Smooth muscle cell (in vitro differentiated cells): ENCODE data around the gene MYO7B. TPM values are rescaled to one million over a fixed set of nuclear protein-coding genes. Genes with fewer than 3 reads are reported as not detected.

Experiments used
- DNase-seq: peaks from one replicate; lab custom pipeline; 2025; ENCODE audit not compliant: unreplicated experiment; lab: John Stamatoyannopoulos, UW
- H2AFZ ChIP-seq: fragments of 200-600 bp; sonication (generic); 2 replicates; pipeline ENCODE4 v1.6.0; 2016; ENCODE audit warnings: antibody characterized with exemption, low read depth, mild to moderate bottlenecking
- H3F3A ChIP-seq: fragments of 200-600 bp; sonication (generic); 2 replicates; pipeline ENCODE4 v1.6.0; 2017; ENCODE audit warnings: antibody characterized with exemption, low read depth
- H3K27ac ChIP-seq: fragments of 200-600 bp; sonication (generic); 2 replicates; pipeline ENCODE4 v1.5.1; 2016; ENCODE audit warnings: low read depth, mild to moderate bottlenecking
- H3K27me3 ChIP-seq: fragments of 200-600 bp; sonication (generic); 2 replicates; pipeline ENCODE4 v1.6.1; 2016; ENCODE audit warnings: low read depth, mild to moderate bottlenecking
- H3K36me3 ChIP-seq: fragments of 200-600 bp; sonication (generic); 2 replicates; pipeline ENCODE4 v1.5.1; 2016; ENCODE audit warnings: low read depth
- H3K4me1 ChIP-seq: fragments of 200-600 bp; sonication (generic); 2 replicates; pipeline ENCODE4 v1.5.1; 2016; ENCODE audit warnings: low read depth
- H3K4me2 ChIP-seq: fragments of 200-600 bp; sonication (generic); 2 replicates; pipeline ENCODE4 v1.6.0; 2016; ENCODE audit warnings: mild to moderate bottlenecking
- H3K4me3 ChIP-seq: fragments of 200-600 bp; sonication (generic); 2 replicates; pipeline ENCODE4 v1.5.1; 2016; ENCODE audit warnings: mild to moderate bottlenecking
- H3K79me2 ChIP-seq: fragments of 200-600 bp; sonication (generic); 2 replicates; pipeline ENCODE4 v1.6.0; 2016; ENCODE audit warnings: low read depth, mild to moderate bottlenecking
- H3K9ac ChIP-seq: fragments of 200-600 bp; sonication (generic); 2 replicates; pipeline ENCODE4 v1.6.0; 2016; ENCODE audit warnings: low read depth
- H3K9me3 ChIP-seq: fragments of 200-600 bp; sonication (generic); replicated peaks from 2 replicates; pipeline ENCODE4 v1.5.1; 2016; ENCODE audit warnings: low read depth
- H4K20me1 ChIP-seq: fragments of 200-600 bp; sonication (generic); 2 replicates; pipeline ENCODE4 v1.6.0; 2016; ENCODE audit warnings: low read depth
- CTCF ChIP-seq: fragments of 200-600 bp; sonication (generic); IDR thresholded peaks from 2 replicates; pipeline ENCODE4 v1.5.1; 2017; ENCODE audit warnings: borderline replicate concordance, mild to moderate bottlenecking, antibody characterized with exemption; ENCODE audit not compliant: insufficient read depth, poor library complexity, severe bottlenecking
- WGBS: methylation state at CpG from one replicate; pipeline ENCODE4 v1.1.7; 2016; ENCODE audit warnings: low lambda C conversion rate; 5-methylcytosine and 5-hydroxymethylcytosine counted together
- polyA plus RNA-seq: library from polyadenylated mRNA; unstranded; fragments of >200 nt; fragmentation: Nextera tagmentation; extraction: Ambion mirVana; gene quantifications from 2 replicates; pipeline ENCODE4 v1.2.1, GENCODE V29; 2016
- total RNA-seq: library from RNA; depleted of rRNA; stranded (reverse); fragments of >200 nt; gene quantifications from 2 replicates; pipeline ENCODE4 v1.2.3, GENCODE V29; 2014

Gene MYO7B
- total and polyA plus RNA-seq, 2 experiments from 2014 or later: 0.09 to 0.35 TPM

- Histone ChIP-seq H3F3A (no peaks in the 10 kb centered on the region), H3K4me1 (no peaks in the 10 kb centered on the region), H4K20me1 (no peaks in the 10 kb centered on the region), H3K4me3 (no peak overlapping the region), H3K9ac (no peak overlapping the region), H3K27ac (no peak overlapping the region), H2AFZ (no peak overlapping the region), H3K9me3 (no peaks in the 10 kb centered on the region), H3K79me2 (no peaks in the 10 kb centered on the region), H3K36me3 (no peaks in the 10 kb centered on the region), H3K27me3 (no peaks in the 10 kb centered on the region), H3K4me2 (no peak overlapping the region)
- 94% methylated on average over 9 of the region's 9 CpGs for WGBS
- no peak for TF ChIP-seq CTCF
- no peak for DNase-seq
Observed at GRCh38 chr2:127607399-127607908, 72.0 kb downstream of the MYO7B start.

GRCh38 chr2:127608061-127609030 is 72.9 kb downstream of the MYO7B start:
- Histone ChIP-seq H3K9ac (no peak overlapping the region), H3K4me3 (no peak overlapping the region), H4K20me1 (no peaks in the 10 kb centered on the region), H3K79me2 (no peaks in the 10 kb centered on the region), H3K4me2 (no peak overlapping the region), H3K9me3 (no peaks in the 10 kb centered on the region), H3F3A (no peaks in the 10 kb centered on the region), H3K27ac (no peak overlapping the region), H2AFZ (no peak overlapping the region), H3K4me1 (no peaks in the 10 kb centered on the region), H3K36me3 (no peaks in the 10 kb centered on the region), H3K27me3 (no peaks in the 10 kb centered on the region)
- WGBS: 93% methylated on average over 24 of the region's 25 CpGs
- no peak for TF ChIP-seq CTCF
- no peak for DNase-seq

- Histone ChIP-seq H2AFZ (no peak overlapping the region), H4K20me1 (no peaks in the 10 kb centered on the region), H3K27ac (no peak overlapping the region), H3K4me1 (no peaks in the 10 kb centered on the region), H3K36me3 (no peaks in the 10 kb centered on the region), H3K9me3 (no peaks in the 10 kb centered on the region), H3K9ac (no peak overlapping the region), H3F3A (no peaks in the 10 kb centered on the region), H3K4me3 (no peak overlapping the region), H3K4me2 (no peak overlapping the region), H3K79me2 (no peaks in the 10 kb centered on the region), H3K27me3 (no peaks in the 10 kb centered on the region)
- TF ChIP-seq CTCF: no peak
- DNase-seq: no peak
- 97% methylated on average over 21 of the region's 24 CpGs for WGBS
Observed at GRCh38 chr2:127609031-127609751, 73.7 kb downstream of the MYO7B start.
